GM13976 (cell line): ENCODE results near the gene PIGH.

Experiments used
- DNase-seq: peaks from one replicate; pipeline ENCODE4 v3.0.0; 2012; ENCODE audit warnings: low spot score
- CTCF ChIP-seq: IDR thresholded peaks from 2 replicates; pipeline ENCODE4 v1.5.1; 2012; ENCODE audit warnings: borderline replicate concordance, mild to moderate bottlenecking; ENCODE audit not compliant: insufficient read depth; ENCODE audit errors: extremely low read depth, missing control alignments, control extremely low read depth
- in situ Hi-C: fragments of 300-500 bp; cut with MboI; formaldehyde crosslinking; loops from one replicate; pipeline ENCODE4 v1.12.0; 2022; ENCODE audit warnings: low sequenced_read_pairs, mixed read lengths, inconsistent platforms; ENCODE audit not compliant: unreplicated experiment

The PIGH gene

GRCh38 chr14:67589204-67589770 is 10.8 kb downstream of the PIGH start:
- DNase-seq = no peak
- TF ChIP-seq CTCF = no peak
- in situ Hi-C loops = loop anchor here (10.0 kb wide), 2 partner anchors 116 to 164 kb away; partner anchors contain the start of gene RDH12

DNA sequence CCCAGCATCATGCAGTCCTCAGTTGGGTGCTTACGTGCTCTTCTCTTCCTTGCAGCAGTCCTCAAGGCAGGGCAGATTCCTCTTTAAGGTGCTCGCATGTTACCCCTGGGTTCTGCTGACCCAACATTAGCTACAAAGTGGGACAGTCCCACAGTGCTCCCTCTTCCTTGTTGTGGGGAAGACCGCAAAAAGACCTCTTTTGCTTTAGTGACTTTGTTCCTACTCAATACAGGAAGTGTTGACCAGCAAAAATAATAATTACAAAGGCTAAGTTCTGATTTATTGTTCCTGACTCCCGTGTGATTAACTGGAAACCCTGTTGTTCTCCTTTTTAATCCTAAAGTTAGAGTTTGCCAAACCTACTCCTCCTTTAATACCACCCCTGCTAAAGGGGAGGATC is 13.7 kb downstream of the PIGH start:
- TF ChIP-seq CTCF = no peak
- in situ Hi-C loops = loop anchor here (10.0 kb wide), 2 partner anchors 118 to 162 kb away; partner anchors contain the start of gene RDH12
- no peak for DNase-seq

DNA sequence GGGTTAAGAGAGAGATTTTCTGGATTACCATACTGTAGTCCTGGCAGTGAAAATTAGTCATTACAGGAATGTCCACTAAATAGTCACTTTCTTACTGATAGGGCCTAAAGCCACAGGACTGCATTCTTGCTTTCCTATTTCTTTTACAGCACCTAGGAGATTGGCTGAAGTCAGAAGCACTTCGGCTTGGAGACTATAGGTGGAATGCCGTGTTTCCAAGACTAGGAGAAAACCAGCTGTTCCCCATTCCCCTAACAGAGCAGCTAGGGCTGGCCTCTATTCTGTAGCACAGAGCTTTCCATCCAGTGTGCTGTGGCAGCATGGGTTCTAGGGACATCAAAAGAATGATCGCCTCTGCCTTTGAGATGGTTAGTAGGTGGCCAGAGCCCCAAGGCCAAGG is 15.1 kb downstream of the PIGH start:
- TF ChIP-seq CTCF = no peak
- DNase-seq = no peak
- in situ Hi-C loops = loop anchor here (10.0 kb wide), 2 partner anchors 120 to 160 kb away; partner anchors contain the start of gene RDH12

DNA sequence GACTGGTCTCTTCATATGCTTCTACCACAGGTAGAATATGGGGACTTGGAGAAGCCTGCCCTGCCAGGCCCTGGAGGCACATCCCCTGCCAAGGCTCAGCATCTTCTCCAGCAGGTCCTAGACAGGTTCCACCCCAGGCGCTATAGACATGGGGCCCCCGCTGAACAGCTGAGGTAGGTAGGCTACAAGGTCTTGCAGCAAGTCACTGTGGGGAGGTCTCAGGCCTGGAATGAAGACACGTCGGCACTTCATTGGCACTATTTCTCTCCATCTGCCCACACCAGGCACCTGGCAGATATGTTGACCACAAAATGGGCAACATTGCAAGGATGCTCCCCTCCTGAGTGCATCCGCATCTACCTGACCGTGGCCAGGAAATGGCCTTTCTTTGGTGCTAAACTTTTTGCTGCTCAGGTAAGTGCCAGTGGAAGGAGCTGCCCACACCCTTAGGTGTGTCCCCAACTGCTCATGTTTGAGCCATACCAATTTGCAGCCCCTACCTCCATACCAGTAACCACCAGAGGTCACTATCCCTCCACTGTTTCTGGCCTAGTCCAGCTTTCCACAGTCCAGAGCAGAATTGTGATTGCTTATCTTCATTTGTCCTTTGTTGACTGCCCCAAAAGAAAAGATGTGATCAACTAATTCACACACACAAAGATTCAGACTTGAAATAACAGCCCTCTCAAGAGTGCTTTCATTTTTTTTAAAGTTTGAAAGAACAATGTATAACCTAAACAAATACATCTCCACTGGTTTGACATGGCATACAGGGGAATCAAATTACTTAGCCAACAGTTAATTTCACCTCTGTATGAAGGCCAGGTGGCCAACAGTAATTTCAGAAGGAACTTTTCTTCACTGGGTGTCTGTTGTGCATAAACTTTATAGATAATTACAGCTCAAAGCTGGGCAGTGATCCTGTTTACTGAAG is 16.1 kb downstream of the PIGH start:
- DNase-seq = peak; percentile 76
- peak; percentile 64 for TF ChIP-seq CTCF
- in situ Hi-C loops = loop anchor here (10.0 kb wide), 2 partner anchors 121 to 159 kb away; partner anchors contain the start of gene RDH12

GRCh38 chr14:67582061-67582460 is 18.0 kb downstream of the PIGH start:
- TF ChIP-seq CTCF = no peak
- in situ Hi-C loops = loop anchor here (10.0 kb wide), 2 partner anchors 123 to 157 kb away; partner anchors contain the start of gene RDH12
- DNase-seq = no peak

GRCh38 chr14:67581643-67582042 is 18.4 kb downstream of the PIGH start:
- no peak for DNase-seq
- TF ChIP-seq CTCF = no peak
- in situ Hi-C loops = loop anchor here (10.0 kb wide), 2 partner anchors 123 to 157 kb away; partner anchors contain the start of gene RDH12
